Activated CD8-positive, alpha-beta T cell treated with anti-CD3 and anti-CD28 coated beads, Interleukin-2, amount 10 ng/mL, durations not matched to agents 7 days and 5 days (primary cell): ENCODE measurements around the gene TRIM3. TPM values are rescaled to one million over a fixed set of nuclear protein-coding genes. Genes with fewer than 3 reads are reported as not detected.

Source experiments
- ATAC-seq: fragments of 150-1000 bp; cut with Tn5 transposase; one replicate; pipeline ENCODE4 v1.10.0; 2021; ENCODE audit warnings: moderate library complexity
- CTCF ChIA-PET: fragments of 350-600 bp; sonication (Branson Sonifier 250); formaldehyde crosslinking; loops from one replicate; lab custom pipeline; 2021; ENCODE audit warnings: antibody characterized with exemption; lab: Charles Lee
- POLR2A ChIA-PET: fragments of 350-600 bp; sonication (Branson Sonifier 250); formaldehyde crosslinking; loops from one replicate; lab custom pipeline; 2021; ENCODE audit warnings: antibody characterized with exemption; lab: Charles Lee
- DNase-seq: peaks from one replicate; pipeline ENCODE4 v3.0.0-alpha.2; 2020
- H3K27ac Mint-ChIP-seq: one replicate; pipeline ENCODE4 v1.8.0; 2021; ENCODE audit warnings: mild to moderate bottlenecking, mixed read lengths
- H3K27me3 Mint-ChIP-seq: one replicate; pipeline ENCODE4 v1.8.0; 2021; ENCODE audit warnings: low read depth, mixed read lengths
- H3K36me3 Mint-ChIP-seq: one replicate; pipeline ENCODE4 v1.8.0; 2021; ENCODE audit warnings: low read depth, mixed read lengths
- H3K4me1 Mint-ChIP-seq: one replicate; pipeline ENCODE4 v1.8.0; 2021; ENCODE audit warnings: low read depth, mixed read lengths
- H3K4me3 Mint-ChIP-seq: one replicate; pipeline ENCODE4 v1.8.0; 2021; ENCODE audit warnings: mild to moderate bottlenecking, mixed read lengths
- H3K9me3 Mint-ChIP-seq: one replicate; pipeline ENCODE4 v1.8.0; 2022; ENCODE audit warnings: mixed read lengths; ENCODE audit not compliant: insufficient read depth
- total RNA-seq, 2 experiments: library from RNA; stranded (reverse); gene quantifications; one replicate each; pipeline ENCODE4 v1.2.3, GENCODE V29; 2021

The TRIM3 gene
- total RNA-seq, 2 experiments from 2014 or later, result 5.7 to 7.5 TPM

GRCh38 chr11:6415797-6416196, 57.9 kb downstream of the TRIM3 start:
- ATAC-seq, result no peak

GRCh38 chr11:6414874-6415328, 58.8 kb downstream of the TRIM3 start:
- ATAC-seq (no peak), DNase-seq (peak; percentile 50)
- Mint-ChIP-seq H3K9me3 (no peaks in the 10 kb centered on the region), H3K36me3 (peaks cover 8% of the 10 kb centered on the region), H3K27me3 (no peaks in the 10 kb centered on the region), H3K4me3 (no peak overlapping the region), H3K27ac (no peak overlapping the region), H3K4me1 (peaks cover 9% of the 10 kb centered on the region)
- POLR2A ChIA-PET, result interaction anchor here (2.1 kb wide), 1 partner anchor 12 kb away, joined by 22 read pairs; no protein-coding TSS in a partner anchor
- CTCF ChIA-PET, result interaction anchor here (0.9 to 2.3 kb wide), 4 partner anchors 11 to 36 kb away, joined by 3 to 23 read pairs (median 8); no protein-coding TSS in a partner anchor

More at GRCh38 chr11:6415797-6416196, 57.9 kb downstream of the TRIM3 start:
- ChIA-PET CTCF (interaction anchor here (1.2 to 4.8 kb wide), 2 partner anchors 11 to 28 kb away, joined by 3 to 35 read pairs; no protein-coding TSS in a partner anchor), POLR2A (interaction anchor here (0.8 to 4.3 kb wide), 2 partner anchors 13 to 24 kb away, joined by 4 to 27 read pairs; no protein-coding TSS in a partner anchor)
- Mint-ChIP-seq H3K36me3 (peaks cover 2% of the 10 kb centered on the region), H3K4me3 (no peak overlapping the region), H3K27me3 (peaks cover 2% of the 10 kb centered on the region), H3K9me3 (no peaks in the 10 kb centered on the region), H3K4me1 (peaks cover 9% of the 10 kb centered on the region), H3K27ac (no peak overlapping the region)
- no peak for DNase-seq

GRCh38 chr11:6413791-6414201, 59.9 kb downstream of the TRIM3 start:
- H3K4me3 Mint-ChIP-seq, result no peak overlapping the region
- H3K4me1 Mint-ChIP-seq, result peaks cover 4% of the 10 kb centered on the region
- H3K27ac Mint-ChIP-seq, result no peak overlapping the region
- DNase-seq (peak; percentile 60), ATAC-seq (peak; percentile 71)
- peaks cover 17% of the 10 kb centered on the region for H3K36me3 Mint-ChIP-seq
- CTCF ChIA-PET, result interaction anchor here (1.2 to 2.3 kb wide), 4 partner anchors 11 to 35 kb away, joined by 3 to 23 read pairs (median 15); no protein-coding TSS in a partner anchor
- H3K27me3 Mint-ChIP-seq, result no peaks in the 10 kb centered on the region
- POLR2A ChIA-PET, result interaction anchor here (0.6 to 2.1 kb wide), 3 partner anchors 11 to 243 kb away, joined by 3 to 22 read pairs (median 4); no protein-coding TSS in a partner anchor
- no peaks in the 10 kb centered on the region for H3K9me3 Mint-ChIP-seq

GRCh38 chr11:6411594-6412031, 62.1 kb downstream of the TRIM3 start:
- H3K4me1 Mint-ChIP-seq, result peaks cover 17% of the 10 kb centered on the region
- no peak for DNase-seq
- H3K4me3 Mint-ChIP-seq, result no peak overlapping the region
- ATAC-seq, result no peak
- no peaks in the 10 kb centered on the region for H3K9me3 Mint-ChIP-seq
- ChIA-PET POLR2A (interaction anchor here (0.6 to 2.5 kb wide), 2 partner anchors 9 to 18 kb away, joined by 3 to 10 read pairs; no protein-coding TSS in a partner anchor), CTCF (interaction anchor here (1.1 to 2.2 kb wide), 3 partner anchors 9 to 33 kb away, joined by 5 to 9 read pairs (median 6); no protein-coding TSS in a partner anchor)
- peaks cover 26% of the 10 kb centered on the region for H3K36me3 Mint-ChIP-seq
- H3K27me3 Mint-ChIP-seq, result no peaks in the 10 kb centered on the region
- H3K27ac Mint-ChIP-seq, result no peak overlapping the region

GRCh38 chr11:6410695-6411430, 62.9 kb downstream of the TRIM3 start:
- Mint-ChIP-seq H3K4me1 (peaks cover 25% of the 10 kb centered on the region), H3K9me3 (no peaks in the 10 kb centered on the region), H3K27ac (no peak overlapping the region), H3K36me3 (peaks cover 29% of the 10 kb centered on the region), H3K4me3 (no peak overlapping the region), H3K27me3 (no peaks in the 10 kb centered on the region)
- ChIA-PET POLR2A (interaction anchor here (0.9 to 2.5 kb wide), 2 partner anchors 8 to 10 kb away, joined by 4 to 10 read pairs; no protein-coding TSS in a partner anchor), CTCF (interaction anchor here (0.5 to 2.2 kb wide), 8 partner anchors 8 to 286 kb away, joined by 3 to 9 read pairs (median 4); no protein-coding TSS in a partner anchor)
- no peak for ATAC-seq
- no peak for DNase-seq

- ATAC-seq (no peak), DNase-seq (no peak)
- H3K4me3 Mint-ChIP-seq, result no peak overlapping the region
- CTCF ChIA-PET, result interaction anchor here (1.4 to 1.7 kb wide), 2 partner anchors 27 to 38 kb away, joined by 5 to 7 read pairs; no protein-coding TSS in a partner anchor
- peaks cover 49% of the 10 kb centered on the region for H3K36me3 Mint-ChIP-seq
- POLR2A ChIA-PET, result interaction anchor here (1.0 to 1.5 kb wide), 2 partner anchors 12 to 28 kb away, joined by 3 read pairs; partner anchors contain the start of gene APBB1
- H3K4me1 Mint-ChIP-seq, result peaks cover 61% of the 10 kb centered on the region
- no peaks in the 10 kb centered on the region for H3K9me3 Mint-ChIP-seq
- H3K27me3 Mint-ChIP-seq, result no peaks in the 10 kb centered on the region
- no peak overlapping the region for H3K27ac Mint-ChIP-seq
These were observed 67.4 kb downstream of the TRIM3 start for GRCh38 chr11:6406370-6406769.

GRCh38 chr11:6405846-6406245, 67.9 kb downstream of the TRIM3 start:
- ChIA-PET CTCF (interaction anchor here (0.7 to 1.7 kb wide), 4 partner anchors 10 to 38 kb away, joined by 3 to 7 read pairs (median 4); no protein-coding TSS in a partner anchor), POLR2A (interaction anchor here (1.0 to 1.5 kb wide), 2 partner anchors 13 to 28 kb away, joined by 3 read pairs; partner anchors contain the start of gene APBB1)
- H3K27me3 Mint-ChIP-seq, result no peaks in the 10 kb centered on the region
- peaks cover 66% of the 10 kb centered on the region for H3K4me1 Mint-ChIP-seq
- peaks cover 50% of the 10 kb centered on the region for H3K36me3 Mint-ChIP-seq
- no peak for DNase-seq
- no peak overlapping the region for H3K4me3 Mint-ChIP-seq
- H3K27ac Mint-ChIP-seq, result no peak overlapping the region
- no peaks in the 10 kb centered on the region for H3K9me3 Mint-ChIP-seq
- no peak for ATAC-seq

GRCh38 chr11:6405052-6405667, 68.6 kb downstream of the TRIM3 start:
- H3K4me3 Mint-ChIP-seq, result no peak overlapping the region
- DNase-seq (no peak), ATAC-seq (no peak)
- peak overlapping the region; percentile 98 for H3K27ac Mint-ChIP-seq
- no peaks in the 10 kb centered on the region for H3K27me3 Mint-ChIP-seq
- H3K36me3 Mint-ChIP-seq, result peaks cover 50% of the 10 kb centered on the region
- CTCF ChIA-PET, result interaction anchor here (0.6 to 5.4 kb wide), 6 partner anchors 11 to 39 kb away, joined by 3 to 45 read pairs (median 5); no protein-coding TSS in a partner anchor
- H3K9me3 Mint-ChIP-seq, result no peaks in the 10 kb centered on the region
- POLR2A ChIA-PET, result interaction anchor here (1.3 kb wide), 1 partner anchor 12 kb away, joined by 4 read pairs; no protein-coding TSS in a partner anchor
- peaks cover 71% of the 10 kb centered on the region for H3K4me1 Mint-ChIP-seq

- H3K4me1 Mint-ChIP-seq, result peaks cover 71% of the 10 kb centered on the region
- DNase-seq, result peak; percentile 42
- peak overlapping the region; percentile 98 for H3K27ac Mint-ChIP-seq
- CTCF ChIA-PET, result interaction anchor here (0.6 to 5.4 kb wide), 7 partner anchors 9 to 39 kb away, joined by 3 to 45 read pairs (median 8); partner anchors contain the start of gene HPX
- peak overlapping the region; percentile 6 for H3K4me3 Mint-ChIP-seq
- POLR2A ChIA-PET, result interaction anchor here (1.1 to 6.2 kb wide), 5 partner anchors 9 to 720 kb away, joined by 3 to 55 read pairs (median 22); partner anchors contain the start of genes APBB1 and SMPD1
- peaks cover 51% of the 10 kb centered on the region for H3K36me3 Mint-ChIP-seq
- no peaks in the 10 kb centered on the region for H3K27me3 Mint-ChIP-seq
- no peak for ATAC-seq
- H3K9me3 Mint-ChIP-seq, result no peaks in the 10 kb centered on the region
These were observed 69.2 kb downstream of the TRIM3 start for GRCh38 chr11:6404342-6405051.

GRCh38 chr11:6403539-6403938, 70.2 kb downstream of the TRIM3 start:
- no peak for ATAC-seq
- no peaks in the 10 kb centered on the region for H3K9me3 Mint-ChIP-seq
- ChIA-PET POLR2A (interaction anchor here (1.1 to 6.2 kb wide), 10 partner anchors 8 to 719 kb away, joined by 3 to 55 read pairs (median 13); partner anchors contain the start of genes APBB1, ARFIP2, SMPD1 and TIMM10B), CTCF (interaction anchor here (0.6 to 5.4 kb wide), 15 partner anchors 8 to 216 kb away, joined by 3 to 45 read pairs (median 8); partner anchors contain the start of genes HPX, SMPD1 and TPP1)
- H3K27me3 Mint-ChIP-seq, result no peaks in the 10 kb centered on the region
- peaks cover 52% of the 10 kb centered on the region for H3K36me3 Mint-ChIP-seq
- H3K27ac Mint-ChIP-seq, result peak overlapping the region; percentile 98
- DNase-seq, result no peak
- H3K4me3 Mint-ChIP-seq, result peak overlapping the region; percentile 81
- peaks cover 71% of the 10 kb centered on the region for H3K4me1 Mint-ChIP-seq
